Caco-2 (cell line): Measurements from ENCODE around the gene OLFML1. TPM values are rescaled to one million over a fixed set of nuclear protein-coding genes. Genes with fewer than 3 reads are reported as not detected.
A peak's percentile ranks its signal among the peaks of the same experiment; 100 is the strongest.

ENCODE experiments used
- BruUV-seq: library from RNA; stranded (reverse); fragments of 400-500 nt; replicated peaks from 2 replicates; lab custom pipeline; 2021; lab: Mats Ljungman, UMichigan
- CTCF ChIA-PET: fragments of 300-600 bp; sonication (Branson Sonifier 250); formaldehyde crosslinking; loops from one replicate; lab custom pipeline; 2022; ENCODE audit warnings: antibody characterized with exemption; lab: Charles Lee
- POLR2A ChIA-PET: fragments of 300-600 bp; sonication (Branson Sonifier 250); formaldehyde crosslinking; loops from one replicate; lab custom pipeline; 2022; ENCODE audit warnings: antibody characterized with exemption; lab: Charles Lee
- DNase-seq, 2 experiments: peaks; one replicate each; pipeline versions ENCODE4 v3.0.0 to v3.0.0-alpha.2; 2020 to 2022
- H3K27me3 ChIP-seq: replicated peaks from 2 replicates; pipeline ENCODE4 v1.6.0; 2011; ENCODE audit warnings: low read length; ENCODE audit not compliant: control insufficient read depth, insufficient read depth
- H3K36me3 ChIP-seq: 2 replicates; pipeline ENCODE4 v1.5.1; 2011; ENCODE audit warnings: low read length; ENCODE audit not compliant: control insufficient read depth, insufficient read depth
- H3K4me1 ChIP-seq: fragments of 250-450 bp; sonication (Bioruptor Pico); 2 replicates; pipeline ENCODE4 v1.5.1; 2020; ENCODE audit warnings: mild to moderate bottlenecking
- H3K4me3 ChIP-seq: 2 replicates; pipeline ENCODE4 v1.5.1; 2011; ENCODE audit warnings: low read depth, mild to moderate bottlenecking, control low read depth, low read length
- H3K9me3 ChIP-seq: fragments of 250-450 bp; sonication (Bioruptor Pico); 2 replicates; pipeline ENCODE4 v1.5.1; 2020; ENCODE audit warnings: mild to moderate bottlenecking, moderate library complexity
- H3K27ac Mint-ChIP-seq: one replicate; pipeline ENCODE4 v1.8.0; 2022; ENCODE audit warnings: mixed read lengths; ENCODE audit not compliant: unreplicated experiment
- H3K27me3 Mint-ChIP-seq: one replicate; pipeline ENCODE4 v1.8.0; 2022; ENCODE audit warnings: mixed read lengths; ENCODE audit not compliant: insufficient read depth, unreplicated experiment
- H3K36me3 Mint-ChIP-seq: one replicate; pipeline ENCODE4 v1.8.0; 2022; ENCODE audit warnings: mild to moderate bottlenecking, mixed read lengths; ENCODE audit not compliant: insufficient read depth, unreplicated experiment
- H3K4me1 Mint-ChIP-seq: one replicate; pipeline ENCODE4 v1.8.0; 2022; ENCODE audit warnings: low read depth, mixed read lengths; ENCODE audit not compliant: unreplicated experiment
- H3K4me3 Mint-ChIP-seq: one replicate; pipeline ENCODE4 v1.8.0; 2022; ENCODE audit warnings: mild to moderate bottlenecking, moderate library complexity, mixed read lengths; ENCODE audit not compliant: unreplicated experiment
- H3K9me3 Mint-ChIP-seq: one replicate; pipeline ENCODE4 v1.8.0; 2022; ENCODE audit warnings: mixed read lengths; ENCODE audit not compliant: unreplicated experiment
- CTCF ChIP-seq, 2 experiments: fragments of 200-600 bp in 1 of 2; IDR thresholded peaks; 1 replicate in 1 of 2; 2 replicates in 1 of 2; pipeline versions ENCODE4 v1.5.1 to v1.8.0; 2011 to 2022; ENCODE audit warnings: antibody characterized with exemption in 1 of 2, control low read depth in 1 of 2, inconsistent platforms in 1 of 2, low read depth in 1 of 2, low read length in 1 of 2, mild to moderate bottlenecking in 1 of 2, moderate library complexity in 1 of 2; ENCODE audit not compliant: insufficient read depth in 1 of 2, severe bottlenecking in 1 of 2, unreplicated experiment in 1 of 2
- intact Hi-C: fragments of 100-400 bp; cut with micrococcal nuclease; formaldehyde crosslinking; loops from one replicate; pipeline ENCODE4 v1.10.0; 2022; ENCODE audit not compliant: unreplicated experiment
- total RNA-seq: library from RNA; stranded (reverse); gene quantifications from 2 replicates; pipeline ENCODE4 v1.2.3, GENCODE V29; 2022

OLFML1 gene
- total RNA-seq, 1 experiment from 2014 or later = 1.8 TPM

- Histone ChIP-seq H3K4me1 (peaks cover 10% of the 10 kb centered on the region), H3K4me3 (no peak overlapping the region), H3K9me3 (no peaks in the 10 kb centered on the region), H3K36me3 (no peaks in the 10 kb centered on the region), H3K27me3 (no peaks in the 10 kb centered on the region)
- POLR2A ChIA-PET = no interaction called here
- Mint-ChIP-seq H3K4me1 (peaks cover 17% of the 10 kb centered on the region), H3K27me3 (peaks cover 2% of the 10 kb centered on the region), H3K9me3 (no peaks in the 10 kb centered on the region), H3K36me3 (no peaks in the 10 kb centered on the region), H3K27ac (no peak overlapping the region), H3K4me3 (no peak overlapping the region)
- CTCF ChIA-PET = no interaction called here
- intact Hi-C loops = no loop called here
- no peak for TF ChIP-seq CTCF (IDR thresholded peaks at IDR 0.05; ENCODE audit: insufficient read depth in 1 of 2, low read depth in 1 of 2, low read length in 1 of 2, severe bottlenecking in 1 of 2, unreplicated experiment in 1 of 2)
- no TSS peak for BruUV-seq
- DNase-seq = peak in 1 of 2 experiments; percentile 21
Measured at GRCh38 chr11:7494086-7494745, 8.9 kb downstream of the OLFML1 start.

- ChIA-PET CTCF (no interaction called here), POLR2A (no interaction called here)
- TF ChIP-seq CTCF (IDR thresholded peaks at IDR 0.05; ENCODE audit: insufficient read depth in 1 of 2, low read depth in 1 of 2, low read length in 1 of 2, severe bottlenecking in 1 of 2, unreplicated experiment in 1 of 2) = no peak
- Mint-ChIP-seq H3K4me3 (no peak overlapping the region), H3K4me1 (peaks cover 17% of the 10 kb centered on the region), H3K27ac (no peak overlapping the region), H3K36me3 (no peaks in the 10 kb centered on the region), H3K9me3 (no peaks in the 10 kb centered on the region), H3K27me3 (peaks cover 2% of the 10 kb centered on the region)
- Histone ChIP-seq H3K36me3 (no peaks in the 10 kb centered on the region), H3K27me3 (no peaks in the 10 kb centered on the region), H3K9me3 (no peaks in the 10 kb centered on the region), H3K4me3 (no peak overlapping the region), H3K4me1 (peaks cover 10% of the 10 kb centered on the region)
- no TSS peak for BruUV-seq
- DNase-seq = no peak
- intact Hi-C loops = no loop called here
Measured at GRCh38 chr11:7495882-7496551, 10.7 kb downstream of the OLFML1 start.

- no TSS peak for BruUV-seq
- DNase-seq = no peak
- Mint-ChIP-seq H3K27me3 (peaks cover 2% of the 10 kb centered on the region), H3K36me3 (no peaks in the 10 kb centered on the region), H3K4me1 (peaks cover 17% of the 10 kb centered on the region), H3K4me3 (no peak overlapping the region), H3K27ac (no peak overlapping the region), H3K9me3 (no peaks in the 10 kb centered on the region)
- no peak overlapping the region for H3K4me3 ChIP-seq
- no peak for TF ChIP-seq CTCF (IDR thresholded peaks at IDR 0.05; ENCODE audit: insufficient read depth in 1 of 2, low read depth in 1 of 2, low read length in 1 of 2, severe bottlenecking in 1 of 2, unreplicated experiment in 1 of 2)
- intact Hi-C loops = no loop called here
- ChIA-PET POLR2A (no interaction called here), CTCF (no interaction called here)
- H3K4me1 ChIP-seq = peaks cover 10% of the 10 kb centered on the region
- H3K27me3 ChIP-seq = no peaks in the 10 kb centered on the region
- no peaks in the 10 kb centered on the region for H3K36me3 ChIP-seq
- H3K9me3 ChIP-seq = no peaks in the 10 kb centered on the region
Measured at GRCh38 chr11:7498193-7498592, 12.9 kb downstream of the OLFML1 start.
